Activated CD8-positive, alpha-beta T cell treated with anti-CD3 and anti-CD28 coated beads for 36 hours (primary cell): ENCODE measurements around the gene RASL10B. TPM values are rescaled to one million over a fixed set of nuclear protein-coding genes. Genes with fewer than 3 reads are reported as not detected.

ENCODE experiments used
- ATAC-seq: fragments of 200-7000 bp; cut with Tn5 transposase; one replicate; pipeline ENCODE4 v1.10.0; 2021; ENCODE audit warnings: mild to moderate bottlenecking, moderate library complexity
- CTCF ChIA-PET: fragments of 350-600 bp; sonication (Branson Sonifier 250); formaldehyde crosslinking; loops from one replicate; lab custom pipeline; 2021; ENCODE audit warnings: antibody characterized with exemption; lab: Charles Lee
- POLR2A ChIA-PET: fragments of 350-600 bp; sonication (Branson Sonifier 250); formaldehyde crosslinking; loops from one replicate; lab custom pipeline; 2021; ENCODE audit warnings: antibody characterized with exemption; lab: Charles Lee
- DNase-seq: peaks from one replicate; pipeline ENCODE4 v3.0.0-alpha.2; 2020
- H3K27ac Mint-ChIP-seq: one replicate; pipeline ENCODE4 v1.8.0; 2021; ENCODE audit warnings: mild to moderate bottlenecking, mixed read lengths
- H3K27me3 Mint-ChIP-seq: one replicate; pipeline ENCODE4 v1.8.0; 2021; ENCODE audit warnings: mixed read lengths
- H3K36me3 Mint-ChIP-seq: one replicate; pipeline ENCODE4 v1.8.0; 2021; ENCODE audit warnings: low read depth, mixed read lengths
- H3K4me1 Mint-ChIP-seq: one replicate; pipeline ENCODE4 v1.8.0; 2021; ENCODE audit warnings: low read depth, mixed read lengths
- H3K4me3 Mint-ChIP-seq: one replicate; pipeline ENCODE4 v1.8.0; 2021; ENCODE audit warnings: mild to moderate bottlenecking, moderate library complexity, mixed read lengths
- H3K9me3 Mint-ChIP-seq: one replicate; pipeline ENCODE4 v1.8.0; 2021; ENCODE audit warnings: mixed read lengths
- intact Hi-C: fragments of 100-400 bp; cut with micrococcal nuclease; formaldehyde crosslinking; loops from one replicate; pipeline ENCODE4 v1.10.0; 2022
- total RNA-seq, 2 experiments: library from RNA; stranded (reverse); gene quantifications; one replicate each; pipeline ENCODE4 v1.2.3, GENCODE V29; 2021
- TF ChIP-seq, protein P1 (sequence below): fragments of 200-600 bp; IDR thresholded peaks from one replicate; pipeline ENCODE4 v1.8.0; 2022; ENCODE audit warnings: antibody characterized with exemption, mild to moderate bottlenecking

RASL10B gene
- total RNA-seq, 2 experiments from 2014 or later, result 1.9 to 2.3 TPM

DNA sequence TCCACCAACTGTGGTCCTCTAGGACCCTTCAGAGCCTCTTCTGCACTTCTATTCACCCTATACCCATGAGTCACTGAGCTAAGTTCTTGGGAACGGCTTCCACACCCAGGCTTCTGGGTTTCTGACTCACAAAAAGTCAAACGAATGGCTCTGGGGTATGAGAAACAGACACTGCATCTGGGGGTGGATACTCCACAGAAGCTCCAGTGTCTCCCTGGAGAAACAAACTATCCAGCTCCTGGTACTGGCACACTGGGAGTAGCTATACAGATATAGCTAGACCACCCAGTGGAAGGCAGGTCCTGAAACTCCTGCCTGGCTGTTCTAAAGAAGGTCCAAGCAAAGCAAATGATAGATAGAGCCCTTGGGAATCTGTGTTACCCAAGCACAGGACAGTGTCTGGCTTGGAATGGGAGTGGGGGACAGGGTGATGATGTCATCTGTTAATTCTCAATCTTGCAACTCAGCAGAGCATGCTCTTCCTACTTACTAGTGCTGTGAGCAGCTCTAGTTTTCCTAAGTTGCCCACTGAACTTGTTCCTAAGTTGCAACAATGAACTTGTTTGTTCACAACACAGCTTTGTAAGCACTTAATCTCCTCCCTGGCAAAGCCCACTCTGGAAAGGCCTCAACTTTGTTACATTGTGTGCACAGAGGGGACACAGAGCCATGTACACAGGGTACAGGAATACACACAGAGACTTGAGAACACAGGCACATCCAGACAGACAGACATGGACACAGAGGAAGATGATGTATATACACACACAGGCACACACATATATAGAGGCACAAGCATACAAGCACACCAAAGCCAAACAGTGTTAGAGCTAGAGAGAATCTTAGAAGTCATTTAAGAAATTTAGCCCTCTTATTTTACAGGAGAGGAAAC is 57.3 kb downstream of the RASL10B start:
- intact Hi-C loops, result no loop called here
- no peak overlapping the region for H3K27ac Mint-ChIP-seq
- DNase-seq (no peak), ATAC-seq (peak; percentile 58)
- CTCF ChIA-PET, result interaction anchor here (1.1 to 3.1 kb wide), 6 partner anchors 16 to 40 kb away, joined by 3 to 24 read pairs (median 8); partner anchors contain the start of gene TAF15
- no peaks in the 10 kb centered on the region for H3K9me3 Mint-ChIP-seq
- TF ChIP-seq, protein P1, sequence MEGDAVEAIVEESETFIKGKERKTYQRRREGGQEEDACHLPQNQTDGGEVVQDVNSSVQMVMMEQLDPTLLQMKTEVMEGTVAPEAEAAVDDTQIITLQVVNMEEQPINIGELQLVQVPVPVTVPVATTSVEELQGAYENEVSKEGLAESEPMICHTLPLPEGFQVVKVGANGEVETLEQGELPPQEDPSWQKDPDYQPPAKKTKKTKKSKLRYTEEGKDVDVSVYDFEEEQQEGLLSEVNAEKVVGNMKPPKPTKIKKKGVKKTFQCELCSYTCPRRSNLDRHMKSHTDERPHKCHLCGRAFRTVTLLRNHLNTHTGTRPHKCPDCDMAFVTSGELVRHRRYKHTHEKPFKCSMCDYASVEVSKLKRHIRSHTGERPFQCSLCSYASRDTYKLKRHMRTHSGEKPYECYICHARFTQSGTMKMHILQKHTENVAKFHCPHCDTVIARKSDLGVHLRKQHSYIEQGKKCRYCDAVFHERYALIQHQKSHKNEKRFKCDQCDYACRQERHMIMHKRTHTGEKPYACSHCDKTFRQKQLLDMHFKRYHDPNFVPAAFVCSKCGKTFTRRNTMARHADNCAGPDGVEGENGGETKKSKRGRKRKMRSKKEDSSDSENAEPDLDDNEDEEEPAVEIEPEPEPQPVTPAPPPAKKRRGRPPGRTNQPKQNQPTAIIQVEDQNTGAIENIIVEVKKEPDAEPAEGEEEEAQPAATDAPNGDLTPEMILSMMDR, result no peak
- peaks cover 12% of the 10 kb centered on the region for H3K4me1 Mint-ChIP-seq
- no peak overlapping the region for H3K4me3 Mint-ChIP-seq
- H3K27me3 Mint-ChIP-seq, result peaks cover 5% of the 10 kb centered on the region
- no peaks in the 10 kb centered on the region for H3K36me3 Mint-ChIP-seq
- POLR2A ChIA-PET, result interaction anchor here (0.7 to 1.9 kb wide), 3 partner anchors 9 to 22 kb away, joined by 3 to 8 read pairs (median 4); partner anchors contain the start of gene TAF15

DNA sequence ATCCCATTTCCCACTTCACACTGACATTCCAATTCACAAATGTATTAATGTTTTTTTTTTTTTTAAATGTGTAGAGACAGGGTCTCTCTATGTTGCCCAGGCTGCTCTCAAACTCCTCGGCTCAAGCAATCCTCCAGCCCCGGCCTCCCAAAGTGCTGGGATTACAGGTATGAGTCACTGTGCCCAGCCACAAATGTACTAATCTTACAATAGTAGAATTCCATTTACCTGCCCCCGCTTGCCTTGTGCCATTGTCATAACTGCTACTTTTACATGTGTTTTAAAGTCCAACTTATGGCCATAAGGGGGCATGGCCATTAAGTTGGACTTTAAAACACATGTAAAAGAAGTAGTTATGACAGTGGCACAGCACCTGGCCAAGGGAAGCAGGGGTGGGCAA is 59.4 kb downstream of the RASL10B start:
- DNase-seq (no peak), ATAC-seq (no peak)
- TF ChIP-seq, protein P1, result no peak
- intact Hi-C loops, result no loop called here
- H3K4me3 Mint-ChIP-seq, result no peak overlapping the region
- H3K4me1 Mint-ChIP-seq, result peaks cover 20% of the 10 kb centered on the region
- CTCF ChIA-PET, result interaction anchor here (0.9 kb wide), 1 partner anchor 14 kb away, joined by 3 read pairs; no protein-coding TSS in a partner anchor
- H3K27me3 Mint-ChIP-seq, result peaks cover 11% of the 10 kb centered on the region
- H3K27ac Mint-ChIP-seq, result no peak overlapping the region
- H3K9me3 Mint-ChIP-seq, result no peaks in the 10 kb centered on the region
- POLR2A ChIA-PET, result no interaction called here
- no peaks in the 10 kb centered on the region for H3K36me3 Mint-ChIP-seq

DNA sequence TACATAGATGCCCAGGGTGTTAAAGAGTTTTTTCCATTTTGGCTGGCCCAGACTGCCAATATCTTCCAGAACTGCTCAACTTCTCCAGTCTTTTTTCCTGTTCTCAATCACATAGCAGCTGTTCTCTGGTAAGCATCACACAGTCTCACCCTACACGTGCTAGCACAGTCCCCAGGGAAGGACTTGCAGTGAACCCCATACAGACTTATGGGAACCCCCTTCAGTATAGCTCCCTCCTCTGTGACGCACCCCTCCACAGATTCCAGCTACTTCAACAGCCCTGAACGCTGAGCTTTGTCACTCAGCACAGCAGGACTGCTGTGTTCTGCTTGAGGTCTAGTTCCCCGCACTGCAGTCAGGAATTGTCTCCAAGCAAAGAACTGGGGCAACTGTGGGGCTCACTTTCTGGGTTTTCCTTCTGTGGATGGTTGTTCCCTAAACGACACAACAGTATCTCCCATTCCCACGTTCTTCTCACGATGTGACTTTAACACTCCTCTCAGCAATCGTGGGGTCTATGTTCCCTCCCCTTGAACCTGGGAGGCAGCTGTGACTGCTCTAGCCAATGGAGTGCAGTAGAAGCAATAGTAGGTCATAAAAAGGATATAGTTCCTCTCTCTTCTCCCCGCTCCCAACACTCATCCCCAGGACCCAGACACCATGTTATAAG is 60.4 kb downstream of the RASL10B start:
- H3K27me3 Mint-ChIP-seq, result peaks cover 16% of the 10 kb centered on the region
- no peak for ATAC-seq

More for the DNA sequence above, 60.4 kb downstream of the RASL10B start:
- Mint-ChIP-seq H3K36me3 (no peaks in the 10 kb centered on the region), H3K4me1 (peaks cover 26% of the 10 kb centered on the region), H3K4me3 (no peak overlapping the region), H3K9me3 (no peaks in the 10 kb centered on the region), H3K27ac (no peak overlapping the region)
- no peak for DNase-seq
- ChIA-PET CTCF (interaction anchor here (0.6 to 9.6 kb wide), 6 partner anchors 13 to 29 kb away, joined by 3 to 104 read pairs (median 4); partner anchors contain the start of gene TAF15), POLR2A (interaction anchor here (0.6 to 7.0 kb wide), 2 partner anchors 18 to 28 kb away, joined by 3 to 50 read pairs; partner anchors contain the start of gene TAF15)
- TF ChIP-seq, protein P1, result no peak
- intact Hi-C loops, result no loop called here

Other genes with a start within 250 kb of the RASL10B start
- 10 to 100 TPM; 41.7 to 42.5 TPM for gene SLFN12L, start 194.0 kb upstream of the RASL10B start, total RNA-seq
- gene SLFN14, start 170.8 kb upstream of the RASL10B start, total RNA-seq, result under 1 TPM in 1 of 2 experiments, not detected in 1; 0.11 TPM
- 1 to 10 TPM; 5.1 to 5.6 TPM for gene PEX12, start 153.1 kb upstream of the RASL10B start, total RNA-seq
- gene AP2B1, start 144.3 kb upstream of the RASL10B start, total RNA-seq, result 100 to 1,000 TPM; 157 to 161 TPM
- under 1 TPM; 0.27 to 0.34 TPM for gene GAS2L2, start 21.6 kb downstream of the RASL10B start, total RNA-seq
- gene C17orf50, start 29.2 kb downstream of the RASL10B start, total RNA-seq, result not detected
- gene MMP28, start 64.0 kb downstream of the RASL10B start, total RNA-seq, result under 1 TPM in 1 of 2 experiments, not detected in 1; 0.41 TPM
- 100 to 1,000 TPM; 309 to 319 TPM for gene TAF15, start 77.8 kb downstream of the RASL10B start, total RNA-seq
- under 1 TPM; 0.38 to 0.70 TPM for gene HEATR9, start 137.3 kb downstream of the RASL10B start, total RNA-seq
- 100 to 1,000 TPM; 156 to 158 TPM for gene CCL5, start 148.7 kb downstream of the RASL10B start, total RNA-seq
- 10 to 100 TPM; 12.6 to 16.0 TPM for gene RDM1, start 199.1 kb downstream of the RASL10B start, total RNA-seq
- not detected for gene LYZL6, start 212.1 kb downstream of the RASL10B start, total RNA-seq
- gene CCL16, start 249.9 kb downstream of the RASL10B start, total RNA-seq, result not detected